Neutrophil (primary cell): ENCODE results near the gene BDH2.

ENCODE experiments used
- H3K27ac ChIP-seq: fragments of 200-600 bp; sonication (generic); 2 replicates; pipeline ENCODE4 v1.5.1; 2016; ENCODE audit warnings: mild to moderate bottlenecking, moderate library complexity
- H3K27me3 ChIP-seq: fragments of 200-600 bp; sonication (generic); 2 replicates; pipeline ENCODE4 v1.6.0; 2016; ENCODE audit warnings: mild to moderate bottlenecking
- H3K36me3 ChIP-seq: fragments of 200-600 bp; sonication (generic); 2 replicates; pipeline ENCODE4 v1.5.1; 2017
- H3K4me1 ChIP-seq, 2 experiments: fragments of 200-600 bp in 1 of 2; sonication (generic) in 1 of 2; 1 replicate in 1 of 2; 2 replicates in 1 of 2; pipeline versions ENCODE4 v1.5.1 to v1.6.1; 2013 to 2016; ENCODE audit warnings: low read depth in 1 of 2, low read length in 1 of 2, mild to moderate bottlenecking in 1 of 2, moderate library complexity in 1 of 2; ENCODE audit not compliant: control insufficient read depth in 1 of 2, insufficient read depth in 1 of 2
- H3K4me3 ChIP-seq, 2 experiments: fragments of 200-600 bp in 1 of 2; sonication (generic) in 1 of 2; 1 replicate in 1 of 2; 2 replicates in 1 of 2; pipeline ENCODE4 v1.5.1; 2013 to 2016; ENCODE audit warnings: low read depth in 1 of 2, low read length in 1 of 2, mild to moderate bottlenecking in 1 of 2, moderate library complexity in 1 of 2
- H3K9me3 ChIP-seq: fragments of 200-600 bp; sonication (generic); 2 replicates; pipeline ENCODE4 v1.5.1; 2016
- CTCF ChIP-seq: fragments of 200-600 bp; sonication (generic); IDR thresholded peaks from 2 replicates; pipeline ENCODE4 v1.5.1; 2016; ENCODE audit warnings: antibody characterized with exemption

BDH2 gene

GRCh38 chr4:103097112-103097511 lies 2.5 kb downstream of the BDH2 start:
- Histone ChIP-seq H3K9me3 (no peaks in the 10 kb centered on the region), H3K4me3 (no peak overlapping the region), H3K4me1 (peaks cover 17 to 20% of the 10 kb centered on the region in 2 experiments), H3K27me3 (no peaks in the 10 kb centered on the region), H3K27ac (no peak overlapping the region), H3K36me3 (no peaks in the 10 kb centered on the region)
- no peak for TF ChIP-seq CTCF

- TF ChIP-seq CTCF, result no peak
- Histone ChIP-seq H3K27ac (no peak overlapping the region), H3K4me1 (peaks cover 17 to 20% of the 10 kb centered on the region in 2 experiments), H3K27me3 (no peaks in the 10 kb centered on the region), H3K36me3 (no peaks in the 10 kb centered on the region), H3K9me3 (no peaks in the 10 kb centered on the region), H3K4me3 (no peak overlapping the region)
Measured at GRCh38 chr4:103095080-103095479, 4.6 kb downstream of the BDH2 start.

GRCh38 chr4:103092245-103092644 lies 7.4 kb downstream of the BDH2 start:
- Histone ChIP-seq H3K36me3 (no peaks in the 10 kb centered on the region), H3K4me1 (peaks cover 6 to 8% of the 10 kb centered on the region in 2 experiments), H3K9me3 (no peaks in the 10 kb centered on the region), H3K27ac (no peak overlapping the region), H3K4me3 (no peak overlapping the region), H3K27me3 (no peaks in the 10 kb centered on the region)
- TF ChIP-seq CTCF, result no peak

GRCh38 chr4:103091601-103092223 lies 7.9 kb downstream of the BDH2 start:
- H3K4me1 ChIP-seq, result peaks cover 6 to 8% of the 10 kb centered on the region in 2 experiments
- H3K27me3 ChIP-seq, result no peaks in the 10 kb centered on the region
- no peak overlapping the region for H3K4me3 ChIP-seq
- H3K36me3 ChIP-seq, result no peaks in the 10 kb centered on the region
- no peak for TF ChIP-seq CTCF
- no peaks in the 10 kb centered on the region for H3K9me3 ChIP-seq
- no peak overlapping the region for H3K27ac ChIP-seq

GRCh38 chr4:103089481-103089880 lies 10.2 kb downstream of the BDH2 start:
- no peak for TF ChIP-seq CTCF
- H3K4me3 ChIP-seq, result no peak overlapping the region
- no peaks in the 10 kb centered on the region for H3K36me3 ChIP-seq
- no peaks in the 10 kb centered on the region for H3K27me3 ChIP-seq
- no peak overlapping the region for H3K27ac ChIP-seq
- peaks cover 6 to 8% of the 10 kb centered on the region in 2 experiments for H3K4me1 ChIP-seq
- no peaks in the 10 kb centered on the region for H3K9me3 ChIP-seq
